CD4-positive, alpha-beta T cell (primary cell): Measurements from ENCODE around the gene BIRC6. TPM values are rescaled to one million over a fixed set of nuclear protein-coding genes. Genes with fewer than 3 reads are reported as not detected.

Experiments
- ATAC-seq: fragments of 200-7000 bp; cut with Tn5 transposase; one replicate; pipeline ENCODE4 v1.10.0; 2022; ENCODE audit warnings: mild to moderate bottlenecking; ENCODE audit not compliant: poor library complexity
- CTCF ChIA-PET: fragments of 350-600 bp; sonication (Branson Sonifier 250); formaldehyde crosslinking; loops from one replicate; lab custom pipeline; 2021; ENCODE audit warnings: antibody characterized with exemption, inconsistent platforms; lab: Charles Lee
- POLR2A ChIA-PET: fragments of 350-600 bp; sonication (Branson Sonifier 250); formaldehyde crosslinking; loops from one replicate; lab custom pipeline; 2021; ENCODE audit warnings: antibody characterized with exemption, inconsistent platforms; lab: Charles Lee
- DNase-seq, 14 experiments: peaks; one replicate each; pipeline ENCODE4 v3.0.0-alpha.2; 2013 to 2020; ENCODE audit warnings: mixed read lengths in 2 of 14
- H3K27ac ChIP-seq, 2 donors: one replicate each; pipeline versions ENCODE4 v1.5.1 to v1.7.0; 2013; ENCODE audit warnings: low read length in 2 of 2, low read depth in 1 of 2, mild to moderate bottlenecking in 1 of 2
- H3K27me3 ChIP-seq, 2 experiments: 1 replicate in 1 of 2; 2 replicates in 1 of 2; pipeline versions ENCODE4 v1.6.1 to v1.7.0; 2013; ENCODE audit warnings: low read length in 2 of 2, control low read depth in 1 of 2, mild to moderate bottlenecking in 1 of 2, moderate library complexity in 1 of 2; ENCODE audit not compliant: insufficient read depth in 2 of 2, control insufficient read depth in 1 of 2
- H3K36me3 ChIP-seq: one replicate; pipeline ENCODE4 v1.6.1; 2013; ENCODE audit warnings: low read length, control low read depth; ENCODE audit not compliant: insufficient read depth
- H3K4me1 ChIP-seq: one replicate; pipeline ENCODE4 v1.6.1; 2013; ENCODE audit warnings: low read length, control low read depth; ENCODE audit not compliant: insufficient read depth
- H3K4me3 ChIP-seq: one replicate; pipeline ENCODE4 v1.5.1; 2013; ENCODE audit warnings: mild to moderate bottlenecking, low read length, moderate library complexity
- H3K9me3 ChIP-seq, 2 experiments: 1 replicate in 1 of 2; 2 replicates in 1 of 2; pipeline versions ENCODE4 v1.6.1 to v1.7.0; 2013; ENCODE audit warnings: low read length in 2 of 2, mild to moderate bottlenecking in 2 of 2, control low read depth in 1 of 2, moderate library complexity in 1 of 2; ENCODE audit not compliant: control insufficient read depth in 1 of 2, insufficient read depth in 1 of 2
- H3K27ac Mint-ChIP-seq: one replicate; pipeline ENCODE4 v1.8.0; 2020; ENCODE audit warnings: mixed read lengths
- H3K27me3 Mint-ChIP-seq: one replicate; pipeline ENCODE4 v1.8.0; 2021; ENCODE audit warnings: mixed read lengths
- H3K36me3 Mint-ChIP-seq: one replicate; pipeline ENCODE4 v1.8.0; 2021; ENCODE audit warnings: low read depth, mixed read lengths
- H3K4me1 Mint-ChIP-seq: one replicate; pipeline ENCODE4 v1.8.0; 2021; ENCODE audit warnings: low read depth, mixed read lengths
- H3K4me3 Mint-ChIP-seq: one replicate; pipeline ENCODE4 v1.8.0; 2020; ENCODE audit warnings: mild to moderate bottlenecking, mixed read lengths
- H3K9me3 Mint-ChIP-seq: one replicate; pipeline ENCODE4 v1.8.0; 2020; ENCODE audit warnings: mixed read lengths
- CTCF ChIP-seq: fragments of 200-600 bp; IDR thresholded peaks from one replicate; pipeline ENCODE4 v1.8.0; 2022; ENCODE audit warnings: antibody characterized with exemption, mild to moderate bottlenecking
- intact Hi-C, 2 experiments: fragments of 100-400 bp; cut with DNase I in 1 of 2; cut with micrococcal nuclease in 1 of 2; formaldehyde crosslinking; loops; one replicate each; pipeline versions ENCODE4 v1.15.1 to v1.9.0; 2023 to 2025; cut with DNase I, micrococcal nuclease
- total RNA-seq, 174 experiments: library from RNA in 2 of 174; stranded (reverse) in 2 of 174; gene quantifications; one replicate each; pipeline ENCODE4 v1.2.3 and lab custom pipeline; 2021 to 2026

The BIRC6 gene
- total RNA-seq, 2 experiments from 2014 or later, result 110 to 113 TPM

- ATAC-seq, result no peak
- ChIA-PET POLR2A (no interaction called here), CTCF (no interaction called here)
- intact Hi-C loops, result no loop called here
- no peaks in the 10 kb centered on the region for H3K9me3 Mint-ChIP-seq
- no peak overlapping the region for H3K4me3 Mint-ChIP-seq
- DNase-seq, result no peak
- H3K36me3 ChIP-seq, result peaks cover 36% of the 10 kb centered on the region
- H3K4me3 ChIP-seq, result no peak overlapping the region
- H3K4me1 ChIP-seq, result no peaks in the 10 kb centered on the region
- H3K27ac ChIP-seq, result no peak overlapping the region
- no peaks in the 10 kb centered on the region for H3K27me3 ChIP-seq
- no peaks in the 10 kb centered on the region for H3K27me3 Mint-ChIP-seq
- H3K36me3 Mint-ChIP-seq, result peaks cover 65% of the 10 kb centered on the region
- no peaks in the 10 kb centered on the region for H3K9me3 ChIP-seq
- no peak overlapping the region for H3K27ac Mint-ChIP-seq
- H3K4me1 Mint-ChIP-seq, result peaks cover 54% of the 10 kb centered on the region
- TF ChIP-seq CTCF, result no peak
Measured at GRCh38 chr2:32417659-32418058, 60.8 kb downstream of the BIRC6 start.

GRCh38 chr2:32418778-32419177 lies 62.0 kb downstream of the BIRC6 start:
- Histone ChIP-seq H3K36me3 (peaks cover 36% of the 10 kb centered on the region), H3K27me3 (no peaks in the 10 kb centered on the region), H3K9me3 (no peaks in the 10 kb centered on the region), H3K4me3 (no peak overlapping the region), H3K27ac (no peak overlapping the region), H3K4me1 (no peaks in the 10 kb centered on the region)
- intact Hi-C loops, result no loop called here
- Mint-ChIP-seq H3K4me3 (no peak overlapping the region), H3K27ac (no peak overlapping the region), H3K36me3 (peaks cover 72% of the 10 kb centered on the region), H3K27me3 (no peaks in the 10 kb centered on the region), H3K9me3 (no peaks in the 10 kb centered on the region), H3K4me1 (peaks cover 62% of the 10 kb centered on the region)
- POLR2A ChIA-PET, result no interaction called here
- DNase-seq (no peak), ATAC-seq (no peak)
- CTCF ChIA-PET, result interaction anchor here (1.2 kb wide), 1 partner anchor 15 kb away, joined by 4 read pairs; no protein-coding TSS in a partner anchor
- TF ChIP-seq CTCF, result no peak

- no peak for ATAC-seq
- no peaks in the 10 kb centered on the region for H3K9me3 Mint-ChIP-seq
- intact Hi-C loops, result no loop called here
- H3K27me3 ChIP-seq, result no peaks in the 10 kb centered on the region
- peaks cover 74% of the 10 kb centered on the region for H3K4me1 Mint-ChIP-seq
- H3K4me3 Mint-ChIP-seq, result no peak overlapping the region
- no peak overlapping the region for H3K4me3 ChIP-seq
- H3K36me3 ChIP-seq, result peaks cover 17% of the 10 kb centered on the region
- CTCF ChIA-PET, result no interaction called here
- H3K27ac ChIP-seq, result no peak overlapping the region
- no peak for TF ChIP-seq CTCF
- POLR2A ChIA-PET, result no interaction called here
- H3K9me3 ChIP-seq, result no peaks in the 10 kb centered on the region
- H3K4me1 ChIP-seq, result peaks cover 9% of the 10 kb centered on the region
- no peak overlapping the region for H3K27ac Mint-ChIP-seq
- DNase-seq, result no peak
- H3K27me3 Mint-ChIP-seq, result no peaks in the 10 kb centered on the region
- peaks cover 60% of the 10 kb centered on the region for H3K36me3 Mint-ChIP-seq
Measured at GRCh38 chr2:32422133-32422532, 65.3 kb downstream of the BIRC6 start.
